ENCODE measurements around the gene STYX.

DNA sequence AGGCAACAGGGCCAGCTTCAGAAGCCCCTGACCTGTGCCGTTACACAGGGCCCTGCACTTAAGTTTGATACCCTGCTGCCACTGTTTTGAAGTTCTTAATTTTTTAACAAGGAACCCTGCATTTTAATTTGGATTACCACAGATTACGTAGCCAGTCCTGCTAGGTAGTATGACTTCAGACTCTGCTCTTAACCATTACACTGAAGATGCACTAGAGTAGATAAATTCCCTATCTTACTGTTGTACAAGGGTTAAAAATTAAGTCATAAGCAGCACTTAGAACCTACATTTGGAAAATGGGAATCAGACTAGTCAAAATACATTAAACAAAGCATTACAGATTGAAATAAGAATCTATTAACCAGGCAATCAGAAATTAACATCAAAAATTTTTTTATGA is 59.2 kb downstream of the STYX start:
- TF ChIP-seq, protein P1, sequence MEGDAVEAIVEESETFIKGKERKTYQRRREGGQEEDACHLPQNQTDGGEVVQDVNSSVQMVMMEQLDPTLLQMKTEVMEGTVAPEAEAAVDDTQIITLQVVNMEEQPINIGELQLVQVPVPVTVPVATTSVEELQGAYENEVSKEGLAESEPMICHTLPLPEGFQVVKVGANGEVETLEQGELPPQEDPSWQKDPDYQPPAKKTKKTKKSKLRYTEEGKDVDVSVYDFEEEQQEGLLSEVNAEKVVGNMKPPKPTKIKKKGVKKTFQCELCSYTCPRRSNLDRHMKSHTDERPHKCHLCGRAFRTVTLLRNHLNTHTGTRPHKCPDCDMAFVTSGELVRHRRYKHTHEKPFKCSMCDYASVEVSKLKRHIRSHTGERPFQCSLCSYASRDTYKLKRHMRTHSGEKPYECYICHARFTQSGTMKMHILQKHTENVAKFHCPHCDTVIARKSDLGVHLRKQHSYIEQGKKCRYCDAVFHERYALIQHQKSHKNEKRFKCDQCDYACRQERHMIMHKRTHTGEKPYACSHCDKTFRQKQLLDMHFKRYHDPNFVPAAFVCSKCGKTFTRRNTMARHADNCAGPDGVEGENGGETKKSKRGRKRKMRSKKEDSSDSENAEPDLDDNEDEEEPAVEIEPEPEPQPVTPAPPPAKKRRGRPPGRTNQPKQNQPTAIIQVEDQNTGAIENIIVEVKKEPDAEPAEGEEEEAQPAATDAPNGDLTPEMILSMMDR (conservative IDR thresholded peaks at IDR 0.05 in 1 of 2, IDR thresholded peaks at IDR 0.05 in 1 of 2; ENCODE audit: extremely low read depth in 1 of 2, insufficient read depth in 1 of 2, low read depth in 1 of 2, low read length in 2 of 2) = no peak
- no peak for TF ChIP-seq EZH2 (IDR thresholded peaks at IDR 0.05; ENCODE audit: borderline replicate concordance, low read length)

Measured in mammary epithelial cell (primary cell).